NCI-H2196 (cell line): ENCODE data around the gene CNGA4.
"Not testable (repeated sequence)": the region's sequence is repeated elsewhere in the genome, so short reads cannot be mapped to it uniquely, and the experiment has no call there.

Source experiments
- DNase-seq: peaks from one replicate; lab custom pipeline; 2025; ENCODE audit not compliant: unreplicated experiment; lab: John Stamatoyannopoulos, UW

CNGA4 gene

DNA sequence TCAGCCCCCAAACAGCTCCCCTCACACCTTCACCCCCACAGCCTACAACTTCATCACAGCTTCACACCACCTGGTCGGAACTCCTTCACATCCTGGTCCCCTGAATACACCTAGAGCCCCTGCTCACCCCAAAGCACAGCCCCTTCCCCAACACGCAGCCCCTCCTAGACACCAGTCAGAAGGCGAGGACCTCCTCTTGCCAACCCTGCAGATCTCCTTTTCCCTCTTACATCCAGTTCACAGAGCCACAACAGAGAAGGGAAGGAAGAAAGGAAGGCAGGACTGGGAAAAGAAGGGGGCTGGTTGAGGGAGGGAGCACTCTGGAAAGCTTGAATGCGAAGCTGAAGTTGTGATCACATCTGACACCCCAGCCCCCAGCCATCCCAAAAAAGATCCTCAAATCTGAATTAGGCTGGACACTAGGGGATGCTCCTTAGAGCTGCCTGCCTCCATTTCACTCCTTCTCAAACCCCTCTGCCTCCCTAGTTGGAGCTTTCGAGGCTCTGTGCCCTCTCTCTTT lies 21.4 kb downstream of the CNGA4 start:
- no peak for DNase-seq

DNA sequence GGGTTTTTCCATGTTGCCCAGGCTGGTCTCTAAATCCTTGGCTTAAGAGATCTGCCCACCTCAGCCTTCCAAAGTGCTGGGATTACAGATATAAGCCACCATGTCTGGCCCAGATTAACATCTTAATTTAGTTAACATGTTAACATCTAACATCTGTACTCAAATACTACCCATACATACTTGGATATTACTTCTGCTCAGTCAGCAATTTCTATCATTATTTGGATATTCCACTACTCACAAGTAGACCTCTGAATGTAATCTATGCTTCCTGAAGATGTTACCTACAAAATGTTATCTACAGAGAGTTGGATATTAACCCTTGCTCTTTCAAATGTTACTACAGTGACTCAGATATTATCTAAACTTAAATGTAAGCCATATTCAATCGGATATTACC lies 24.8 kb downstream of the CNGA4 start:
- no peak for DNase-seq

GRCh38 chr11:6268820-6269219 lies 29.9 kb downstream of the CNGA4 start:
- no peak for DNase-seq

GRCh38 chr11:6269994-6270393 lies 31.1 kb downstream of the CNGA4 start:
- no peak for DNase-seq

GRCh38 chr11:6270584-6271246 lies 31.8 kb downstream of the CNGA4 start:
- DNase-seq: no peak

DNA sequence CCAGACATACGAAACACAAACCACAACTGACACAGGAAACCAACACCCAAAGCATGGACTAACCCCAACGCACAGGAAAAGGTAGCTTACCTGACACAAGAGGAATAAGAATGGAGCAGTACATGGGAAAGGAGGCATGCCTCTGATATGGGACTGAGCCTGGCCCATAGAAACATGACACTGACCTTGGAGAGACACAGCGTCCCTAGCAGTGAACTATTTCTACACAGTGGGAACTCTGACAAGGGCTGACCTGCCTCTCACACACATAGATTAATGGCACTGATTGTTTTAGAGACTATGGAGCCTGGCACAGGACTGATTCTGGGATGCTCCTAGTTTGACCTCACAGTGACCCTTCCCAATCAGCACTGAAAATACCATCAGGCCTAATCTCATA lies 32.7 kb downstream of the CNGA4 start:
- no peak for DNase-seq

GRCh38 chr11:6273188-6273587 lies 34.3 kb downstream of the CNGA4 start:
- no peak for DNase-seq

GRCh38 chr11:6280809-6281208 lies 41.9 kb downstream of the CNGA4 start:
- not testable (repeated sequence) for DNase-seq

DNA sequence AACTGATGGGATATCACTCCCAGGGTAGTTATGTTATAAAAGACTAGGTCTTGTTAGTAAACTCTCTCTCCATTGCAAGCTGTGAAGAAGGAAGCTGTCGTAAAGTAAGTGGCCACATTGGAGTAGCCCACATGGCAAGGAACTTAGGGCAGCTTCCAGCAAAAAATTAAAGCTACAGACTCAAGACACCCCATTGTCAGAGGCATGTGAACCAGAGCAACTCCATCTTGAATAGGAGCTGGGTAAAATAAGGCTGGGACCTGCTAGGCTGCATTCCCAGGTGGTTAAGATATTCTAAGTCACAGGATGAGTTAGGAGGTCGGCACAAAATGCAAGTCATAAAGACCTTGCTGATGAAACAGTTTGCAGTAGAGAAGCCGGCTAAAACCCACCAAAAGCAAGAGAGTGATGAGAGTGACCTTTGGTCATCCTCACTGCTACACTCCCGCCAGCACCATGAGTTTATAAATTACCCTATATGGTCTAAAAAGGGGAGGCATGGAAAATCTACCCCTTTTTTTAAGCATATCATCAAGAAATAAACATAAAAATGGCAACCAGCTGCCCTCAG lies 44.6 kb downstream of the CNGA4 start:
- DNase-seq: no peak

- no peak for DNase-seq
Observed at GRCh38 chr11:6284250-6284649, 45.4 kb downstream of the CNGA4 start.

DNA sequence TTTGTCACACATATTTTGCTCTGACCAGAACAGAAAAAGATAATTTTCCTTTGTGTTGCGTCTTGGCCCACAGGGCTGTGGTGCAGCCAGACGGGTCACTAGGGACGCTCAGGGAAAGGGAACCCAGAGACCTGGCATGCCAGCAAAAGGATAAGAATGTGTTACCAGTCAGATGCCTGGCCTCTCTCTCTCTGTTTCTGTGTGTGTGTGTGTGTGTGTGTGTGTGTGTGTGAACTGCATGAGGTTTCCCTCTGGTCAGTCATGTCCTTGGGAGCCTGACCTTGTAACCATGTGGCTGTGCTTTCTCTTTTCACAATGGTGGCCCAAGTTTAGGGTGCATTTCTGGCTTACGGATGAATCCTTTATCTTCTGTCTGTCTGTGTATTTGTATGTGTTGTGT lies 46.1 kb downstream of the CNGA4 start:
- no peak for DNase-seq
